GM12878 (cell line): ENCODE results near the gene PGRMC2. TPM values are rescaled to one million over a fixed set of nuclear protein-coding genes. Genes with fewer than 3 reads are reported as not detected.
A peak's percentile ranks its signal among the peaks of the same experiment; 100 is the strongest.

ENCODE experiments used
- ATF7 ChIP-seq: fragments of 450-650 bp; IDR thresholded peaks from 2 replicates; pipeline ENCODE4 v1.6.1; 2016; ENCODE audit warnings: low read depth, mild to moderate bottlenecking
- BMI1 ChIP-seq: fragments of 450-650 bp; IDR thresholded peaks from 2 replicates; pipeline ENCODE4 v1.6.1; 2016; ENCODE audit warnings: mild to moderate bottlenecking, moderate library complexity, borderline replicate concordance
- CEBPZ ChIP-seq: fragments of 150-350 bp; IDR thresholded peaks from 2 replicates; pipeline ENCODE4 v1.6.1; 2016; ENCODE audit warnings: low read depth, low read length
- CHD1 ChIP-seq: IDR thresholded peaks from 2 replicates; pipeline ENCODE4 v1.6.1; 2012; ENCODE audit warnings: low read depth, low read length, improper control_type of control experiment
- CREB1 ChIP-seq: IDR thresholded peaks from 2 replicates; pipeline ENCODE4 v1.6.1; 2012; ENCODE audit warnings: low read depth, mild to moderate bottlenecking, inconsistent platforms
- MLLT1 ChIP-seq: fragments of 450-650 bp; IDR thresholded peaks from 2 replicates; pipeline ENCODE4 v1.6.1; 2016; ENCODE audit warnings: mild to moderate bottlenecking
- MXI1 ChIP-seq: fragments of 150-350 bp; IDR thresholded peaks from 2 replicates; pipeline ENCODE4 v1.6.1; 2011; ENCODE audit warnings: low read depth, mild to moderate bottlenecking, inconsistent platforms, low read length, improper control_type of control experiment
- NFIC ChIP-seq: IDR thresholded peaks from 2 replicates; pipeline ENCODE4 v1.6.1; 2012; ENCODE audit warnings: low read depth, mild to moderate bottlenecking, inconsistent platforms, low read length, moderate library complexity
- NR2C1 ChIP-seq: fragments of 450-650 bp; IDR thresholded peaks from 2 replicates; pipeline ENCODE4 v1.6.1; 2017; ENCODE audit warnings: antibody characterized with exemption, mild to moderate bottlenecking, moderate library complexity
- NR2F1 ChIP-seq: fragments of 450-650 bp; conservative IDR thresholded peaks from 2 replicates; pipeline ENCODE4 v1.6.1; 2017; ENCODE audit warnings: mild to moderate bottlenecking
- SIX5 ChIP-seq: IDR thresholded peaks from 2 replicates; pipeline ENCODE4 v1.6.1; 2011; ENCODE audit warnings: mild to moderate bottlenecking, low read depth, low read length, moderate library complexity; ENCODE audit not compliant: severe bottlenecking
- SMARCA5 ChIP-seq: fragments of 450-650 bp; IDR thresholded peaks from 2 replicates; pipeline ENCODE4 v1.6.1; 2017; ENCODE audit warnings: mild to moderate bottlenecking
- STAT1 ChIP-seq: fragments of 450-650 bp; conservative IDR thresholded peaks from 2 replicates; pipeline ENCODE4 v1.6.1; 2014; ENCODE audit warnings: antibody characterized with exemption, mild to moderate bottlenecking
- STAT3 ChIP-seq: IDR thresholded peaks from 2 replicates; pipeline ENCODE4 v1.6.1; 2011; ENCODE audit warnings: low read depth, low read length, improper control_type of control experiment
- SUPT20H ChIP-seq: IDR thresholded peaks from 2 replicates; pipeline ENCODE4 v1.6.1; 2011; ENCODE audit warnings: low read depth, mild to moderate bottlenecking, low read length, moderate library complexity, borderline replicate concordance; ENCODE audit not compliant: control insufficient read depth
- TARDBP ChIP-seq: IDR thresholded peaks from 2 replicates; pipeline ENCODE4 v1.6.1; 2016; ENCODE audit warnings: borderline replicate concordance
- TBL1XR1 ChIP-seq: IDR thresholded peaks from 2 replicates; pipeline ENCODE4 v1.6.1; 2012; ENCODE audit warnings: low read depth, low read length, improper control_type of control experiment
- TCF7 ChIP-seq: IDR thresholded peaks from 2 replicates; pipeline ENCODE4 v1.6.1; 2014; ENCODE audit warnings: antibody characterized with exemption, borderline replicate concordance
- YBX1 ChIP-seq: fragments of 450-650 bp; IDR thresholded peaks from 2 replicates; pipeline ENCODE4 v1.6.1; 2016; ENCODE audit warnings: antibody characterized with exemption
- polyA plus RNA-seq, 11 experiments: library from polyadenylated mRNA; depleted of rRNA in 4 of 11; unstranded in 6 of 11; stranded (reverse) in 5 of 11; fragments of >200 nt; fragmentation: Nextera tagmentation in 4 of 11; fragmentation: Illumina TruSeq in 1 of 11; extraction: Ambion mirVana in 4 of 11; extraction: Trizol in 1 of 11; gene quantifications; 1 replicate in 1 of 11; 2 replicates in 10 of 11; pipeline versions ENCODE4 v1.2.1 to v1.2.3, GENCODE V29; 2011 to 2016; ENCODE audit warnings: inconsistent platforms in 2 of 11, missing spikeins in 2 of 11, low read depth in 1 of 11
- total RNA-seq, 4 experiments: library from RNA; depleted of rRNA in 3 of 4; stranded (reverse); fragments of >200 nt in 3 of 4; fragmentation: Illumina TruSeq in 1 of 4; extraction: Trizol in 1 of 4; gene quantifications; 2 replicates each; pipeline versions ENCODE4 v1.2.1 to v1.2.3, GENCODE V29; 2013 to 2021
- TF ChIP-seq, protein P1 (sequence below): IDR thresholded peaks from 2 replicates; pipeline ENCODE4 v1.6.1; 2012; ENCODE audit warnings: low read length, inconsistent platforms
- TF ChIP-seq, protein P2 (sequence below): fragments of 450-650 bp; IDR thresholded peaks from 2 replicates; pipeline ENCODE4 v1.6.1; 2017; ENCODE audit warnings: mild to moderate bottlenecking
- TF ChIP-seq, protein P3 (sequence below): fragments of 450-650 bp; IDR thresholded peaks from 2 replicates; pipeline ENCODE4 v1.6.1; 2018; ENCODE audit warnings: mild to moderate bottlenecking, low read depth, moderate library complexity; ENCODE audit not compliant: partially characterized antibody

PGRMC2 gene
- total and polyA plus RNA-seq, 10 of the 15 experiments (the other 5 are each of a cell fraction or from before 2014, with no cell fraction given) = 6.3 to 38.4 (median 12.0) TPM

- TF ChIP-seq, protein P1, sequence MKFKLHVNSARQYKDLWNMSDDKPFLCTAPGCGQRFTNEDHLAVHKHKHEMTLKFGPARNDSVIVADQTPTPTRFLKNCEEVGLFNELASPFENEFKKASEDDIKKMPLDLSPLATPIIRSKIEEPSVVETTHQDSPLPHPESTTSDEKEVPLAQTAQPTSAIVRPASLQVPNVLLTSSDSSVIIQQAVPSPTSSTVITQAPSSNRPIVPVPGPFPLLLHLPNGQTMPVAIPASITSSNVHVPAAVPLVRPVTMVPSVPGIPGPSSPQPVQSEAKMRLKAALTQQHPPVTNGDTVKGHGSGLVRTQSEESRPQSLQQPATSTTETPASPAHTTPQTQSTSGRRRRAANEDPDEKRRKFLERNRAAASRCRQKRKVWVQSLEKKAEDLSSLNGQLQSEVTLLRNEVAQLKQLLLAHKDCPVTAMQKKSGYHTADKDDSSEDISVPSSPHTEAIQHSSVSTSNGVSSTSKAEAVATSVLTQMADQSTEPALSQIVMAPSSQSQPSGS = no peak
- TF ChIP-seq BMI1 (no peak), NFIC (no peak), TCF7 (no peak), TARDBP (no peak), YBX1 (no peak), CREB1 (0 out of 2 replicates have a peak, but pooled peaks have one; percentile 21), NR2F1 (no peak), MXI1 (no peak), CHD1 (no peak), TBL1XR1 (no peak), NR2C1 (no peak), SIX5 (no peak), ATF7 (0 out of 2 replicates have a peak, but pooled peaks have one; percentile 14), MLLT1 (no peak), SUPT20H (no peak), SMARCA5 (no peak), STAT1 (no peak), CEBPZ (no peak), STAT3 (no peak)
- TF ChIP-seq, protein P2, sequence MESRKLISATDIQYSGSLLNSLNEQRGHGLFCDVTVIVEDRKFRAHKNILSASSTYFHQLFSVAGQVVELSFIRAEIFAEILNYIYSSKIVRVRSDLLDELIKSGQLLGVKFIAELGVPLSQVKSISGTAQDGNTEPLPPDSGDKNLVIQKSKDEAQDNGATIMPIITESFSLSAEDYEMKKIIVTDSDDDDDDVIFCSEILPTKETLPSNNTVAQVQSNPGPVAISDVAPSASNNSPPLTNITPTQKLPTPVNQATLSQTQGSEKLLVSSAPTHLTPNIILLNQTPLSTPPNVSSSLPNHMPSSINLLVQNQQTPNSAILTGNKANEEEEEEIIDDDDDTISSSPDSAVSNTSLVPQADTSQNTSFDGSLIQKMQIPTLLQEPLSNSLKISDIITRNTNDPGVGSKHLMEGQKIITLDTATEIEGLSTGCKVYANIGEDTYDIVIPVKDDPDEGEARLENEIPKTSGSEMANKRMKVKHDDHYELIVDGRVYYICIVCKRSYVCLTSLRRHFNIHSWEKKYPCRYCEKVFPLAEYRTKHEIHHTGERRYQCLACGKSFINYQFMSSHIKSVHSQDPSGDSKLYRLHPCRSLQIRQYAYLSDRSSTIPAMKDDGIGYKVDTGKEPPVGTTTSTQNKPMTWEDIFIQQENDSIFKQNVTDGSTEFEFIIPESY = no peak
- TF ChIP-seq, protein P3, sequence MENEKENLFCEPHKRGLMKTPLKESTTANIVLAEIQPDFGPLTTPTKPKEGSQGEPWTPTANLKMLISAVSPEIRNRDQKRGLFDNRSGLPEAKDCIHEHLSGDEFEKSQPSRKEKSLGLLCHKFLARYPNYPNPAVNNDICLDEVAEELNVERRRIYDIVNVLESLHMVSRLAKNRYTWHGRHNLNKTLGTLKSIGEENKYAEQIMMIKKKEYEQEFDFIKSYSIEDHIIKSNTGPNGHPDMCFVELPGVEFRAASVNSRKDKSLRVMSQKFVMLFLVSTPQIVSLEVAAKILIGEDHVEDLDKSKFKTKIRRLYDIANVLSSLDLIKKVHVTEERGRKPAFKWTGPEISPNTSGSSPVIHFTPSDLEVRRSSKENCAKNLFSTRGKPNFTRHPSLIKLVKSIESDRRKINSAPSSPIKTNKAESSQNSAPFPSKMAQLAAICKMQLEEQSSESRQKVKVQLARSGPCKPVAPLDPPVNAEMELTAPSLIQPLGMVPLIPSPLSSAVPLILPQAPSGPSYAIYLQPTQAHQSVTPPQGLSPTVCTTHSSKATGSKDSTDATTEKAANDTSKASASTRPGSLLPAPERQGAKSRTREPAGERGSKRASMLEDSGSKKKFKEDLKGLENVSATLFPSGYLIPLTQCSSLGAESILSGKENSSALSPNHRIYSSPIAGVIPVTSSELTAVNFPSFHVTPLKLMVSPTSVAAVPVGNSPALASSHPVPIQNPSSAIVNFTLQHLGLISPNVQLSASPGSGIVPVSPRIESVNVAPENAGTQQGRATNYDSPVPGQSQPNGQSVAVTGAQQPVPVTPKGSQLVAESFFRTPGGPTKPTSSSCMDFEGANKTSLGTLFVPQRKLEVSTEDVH = peak; percentile 48
Observed at GRCh38 chr4:128288689-128289106, 1.1 kb upstream of the PGRMC2 start (continued).
